OCI-LY3 (cell line): ENCODE measurements around the gene FCRLB.

ENCODE experiments used
- CTCF ChIP-seq: fragments of 200-600, 300-600 bp; sonication (generic); IDR thresholded peaks from 2 replicates; pipeline ENCODE4 v1.5.1; 2014; ENCODE audit warnings: antibody characterized with exemption, low read length, low read depth
- EZH2phosphoT487 ChIP-seq: fragments of 200-600 bp; shearing (Covaris generic); IDR thresholded peaks from 2 replicates; pipeline ENCODE4 v1.6.1; 2018; ENCODE audit warnings: antibody characterized with exemption, mixed run types, low read depth

- no peak for TF ChIP-seq CTCF
- no peak for TF ChIP-seq EZH2phosphoT487
These were observed 49.8 kb downstream of the FCRLB start for GRCh38 chr1:161771161-161771560.
